Stimulated activated CD4-positive, alpha-beta T cell treated with anti-CD3 and anti-CD28 coated beads, Interleukin-15, amount 100 ng/mL, for 48 hours (primary cell): ENCODE results near the gene CYFIP2.
A peak's percentile ranks its signal among the peaks of the same experiment; 100 is the strongest.

Experiments
- DNase-seq, 2 donors: peaks; one replicate each; pipeline ENCODE4 v3.0.0-alpha.2; 2020; ENCODE audit warnings: low read depth in 2 of 2

The CYFIP2 gene

DNA sequence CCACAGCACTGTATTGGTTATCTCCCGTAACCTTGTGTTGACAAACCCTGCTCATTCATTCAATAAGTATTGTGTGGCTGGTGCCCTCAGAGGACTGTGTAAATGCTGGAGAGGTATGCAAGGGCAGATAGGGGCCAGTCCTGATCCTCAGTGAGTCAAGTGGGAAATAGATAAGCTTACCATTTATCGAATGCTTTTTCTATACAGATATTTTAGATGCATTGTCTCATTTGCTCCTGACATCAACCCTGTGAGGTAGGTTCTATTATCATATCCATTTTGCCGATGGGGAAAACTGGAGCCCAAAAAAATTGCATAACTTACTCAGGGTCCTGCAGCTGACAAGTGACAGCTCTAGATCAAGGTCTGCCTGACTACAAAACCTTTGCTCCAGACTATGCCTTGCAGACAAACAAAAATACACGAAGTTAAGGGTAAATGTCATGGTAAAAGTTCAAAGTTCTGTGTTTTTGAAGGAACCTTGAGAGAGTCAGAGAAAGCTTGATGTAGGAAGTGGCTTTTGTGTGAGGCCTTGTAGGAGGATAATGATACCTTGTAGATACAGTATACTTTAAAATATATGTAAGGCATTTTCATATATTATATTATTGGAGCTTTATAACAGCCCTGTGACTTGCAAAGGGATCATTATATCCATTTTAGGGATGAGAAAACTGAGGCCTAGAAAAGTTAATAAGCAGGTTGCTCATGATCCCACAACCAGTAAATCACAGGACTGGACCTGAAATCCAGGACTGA lies 22.7 kb downstream of the CYFIP2 start:
- DNase-seq, result no peak

DNA sequence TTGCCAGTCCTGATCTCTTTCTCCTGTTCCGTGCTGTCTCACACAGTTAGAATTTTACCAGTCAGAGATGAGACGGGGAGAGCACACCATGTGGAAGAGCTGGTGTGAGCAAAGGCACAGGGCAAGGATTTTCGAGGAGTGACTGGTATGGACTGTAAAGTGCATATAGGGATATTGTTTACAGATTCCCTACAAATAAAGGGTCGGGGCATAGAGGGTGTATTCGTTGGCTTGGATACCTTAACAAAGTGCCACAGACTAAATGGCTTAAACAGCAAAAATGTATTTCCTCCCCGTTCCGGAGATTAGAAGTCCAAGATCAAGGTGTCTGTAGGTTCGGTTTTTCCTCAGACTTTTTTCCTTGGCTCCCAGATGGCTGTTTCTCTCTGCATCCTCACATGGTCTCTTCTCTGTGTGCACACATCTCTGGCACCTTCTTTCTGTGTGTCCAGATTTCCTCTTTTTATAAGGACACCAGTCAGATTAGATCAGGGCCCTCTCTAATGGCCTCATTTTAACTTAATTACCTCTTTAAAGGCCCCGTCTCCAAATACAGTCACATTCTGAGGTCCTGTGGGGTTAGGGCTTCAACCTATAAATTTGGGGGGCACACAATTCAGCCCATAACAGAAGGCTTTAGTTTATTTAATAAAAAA lies 23.4 kb downstream of the CYFIP2 start:
- no peak for DNase-seq

DNA sequence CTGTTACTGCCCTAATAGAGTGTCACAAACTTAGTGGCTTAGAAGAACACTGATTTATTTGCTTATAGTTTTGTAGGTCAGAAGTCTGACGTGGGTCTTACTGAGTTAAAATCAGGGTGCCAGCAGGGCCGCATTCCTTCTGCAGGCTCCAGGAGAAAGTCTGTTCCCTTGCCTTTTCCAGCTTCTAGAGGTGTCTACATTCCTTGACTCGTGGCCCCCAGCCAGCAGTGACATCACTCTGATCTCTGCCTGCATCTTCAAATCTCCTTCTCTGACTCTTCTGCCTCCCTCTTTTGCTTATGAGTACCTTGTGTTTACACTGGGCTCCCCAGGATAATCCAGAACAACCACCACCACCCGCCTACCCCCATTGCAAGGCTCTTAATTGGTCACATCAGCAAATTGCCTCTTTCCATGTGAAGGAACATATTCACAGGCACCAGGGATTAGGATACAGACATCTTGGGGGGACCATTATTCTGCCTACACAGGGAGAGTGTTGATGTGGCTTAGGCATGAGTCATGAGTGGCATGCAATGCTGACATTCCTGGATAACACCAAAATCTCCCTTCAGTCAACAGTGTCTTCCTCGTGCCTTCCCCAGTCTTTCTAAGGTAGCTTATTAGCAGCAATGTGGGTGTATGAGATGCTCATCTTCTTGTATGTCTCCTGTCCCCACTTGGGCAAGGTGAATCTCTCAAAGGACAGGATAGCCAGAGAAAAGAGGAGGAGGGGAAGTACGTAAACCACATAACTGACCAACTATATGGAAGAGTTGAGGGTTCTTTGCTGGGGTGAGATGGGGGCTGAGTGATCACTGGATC lies 24.4 kb downstream of the CYFIP2 start:
- no peak for DNase-seq

DNA sequence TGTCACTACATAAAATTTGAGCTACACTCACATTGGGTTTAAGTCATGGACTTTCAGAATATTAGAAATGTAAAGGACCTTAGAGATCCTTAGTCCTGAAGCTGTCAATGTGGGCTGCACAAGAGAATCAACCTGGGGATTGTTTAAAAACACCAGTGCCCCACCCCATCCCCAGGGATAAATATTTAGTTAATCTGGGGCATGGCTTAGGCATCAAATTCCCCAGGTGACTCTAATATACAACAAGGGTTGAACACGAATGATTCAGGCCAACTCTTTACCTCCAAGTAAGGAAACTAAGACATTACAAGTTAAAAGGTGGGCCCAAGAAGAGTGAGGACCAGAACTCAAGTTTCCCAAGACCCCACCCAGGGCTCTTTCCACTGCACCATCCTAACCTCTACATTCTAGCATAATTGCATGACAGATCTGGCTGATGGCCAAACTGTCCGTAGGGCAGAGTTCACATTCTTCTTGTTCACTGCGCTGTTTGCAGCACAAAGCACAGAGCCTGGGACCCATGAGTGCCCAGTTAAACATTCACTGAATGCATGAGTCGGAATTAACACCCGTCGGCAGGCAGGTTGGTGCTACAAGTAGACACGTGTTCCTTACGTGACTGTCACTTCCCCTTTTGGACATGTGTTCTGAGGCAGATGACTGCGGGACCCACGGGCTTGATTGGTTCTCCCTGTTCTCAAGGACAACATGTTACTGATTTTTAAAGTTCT lies 25.2 kb downstream of the CYFIP2 start:
- peak in 1 of 2 donors; percentile 39 for DNase-seq

DNA sequence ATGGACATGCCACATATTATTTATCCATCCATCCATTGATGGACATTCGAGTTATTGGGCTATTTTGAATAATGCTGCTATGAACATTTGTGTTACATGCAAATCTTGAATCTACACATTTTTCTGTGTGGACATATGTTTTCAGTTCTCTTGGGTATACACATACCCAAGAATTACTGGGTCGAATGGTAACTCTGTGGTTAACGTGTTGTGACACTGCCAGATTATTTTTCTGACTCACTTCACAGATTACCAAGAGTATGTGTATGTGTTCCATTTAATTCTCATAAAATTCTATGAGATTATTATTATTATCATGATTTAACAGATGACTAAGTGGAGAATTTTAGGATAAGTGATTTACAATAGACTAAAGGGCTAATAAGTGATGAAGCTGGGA lies 26.7 kb downstream of the CYFIP2 start:
- no peak for DNase-seq

DNA sequence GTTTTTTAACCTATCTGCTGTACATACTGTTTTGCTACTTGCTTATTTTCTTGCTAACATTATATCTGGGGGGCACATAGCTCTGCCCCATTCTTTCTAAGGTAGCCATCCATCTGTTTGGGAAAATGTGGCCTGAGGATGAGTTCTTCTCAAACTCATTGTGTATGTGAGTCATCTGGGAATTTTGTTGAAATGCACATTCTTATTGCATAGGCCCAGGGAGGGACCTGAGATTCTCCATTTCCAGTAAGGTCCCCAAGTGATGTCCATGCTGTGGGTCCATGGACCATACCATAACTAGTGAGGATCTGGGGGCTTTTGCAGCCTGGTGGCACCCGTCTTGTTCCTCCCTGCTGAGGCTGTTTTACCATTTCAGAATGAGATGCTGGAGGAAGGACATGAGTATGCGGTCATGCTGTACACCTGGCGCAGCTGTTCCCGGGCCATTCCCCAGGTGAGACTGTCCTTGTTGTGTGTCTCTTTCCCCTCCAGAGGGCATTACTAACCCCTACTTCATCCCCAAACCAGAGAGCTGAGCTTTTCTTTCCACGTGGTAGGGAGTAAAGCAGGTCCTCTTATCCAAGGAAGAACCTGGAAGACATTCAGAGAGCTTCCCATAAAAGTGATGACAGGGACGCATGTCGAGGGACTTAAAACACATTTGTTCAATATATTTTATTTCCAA lies 28.6 kb downstream of the CYFIP2 start:
- DNase-seq, result no peak

DNA sequence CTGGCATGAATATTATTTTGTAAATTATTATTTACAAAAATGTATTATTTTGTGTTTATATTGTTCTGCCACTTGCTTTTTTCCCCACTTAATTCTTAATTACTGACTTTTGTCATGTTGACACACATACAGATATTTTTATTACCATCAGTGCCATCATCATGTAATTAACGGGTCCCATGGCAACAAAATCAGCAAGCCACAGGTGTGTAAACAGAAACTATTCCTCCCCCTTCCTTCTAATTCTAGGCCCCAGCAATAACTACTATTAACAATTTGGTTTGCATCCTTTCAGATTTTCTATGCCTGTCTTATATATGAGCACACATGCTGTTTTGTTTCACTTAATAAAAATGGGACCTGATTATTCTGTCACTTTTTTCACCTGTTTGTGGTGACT lies 29.3 kb downstream of the CYFIP2 start:
- DNase-seq, result no peak

DNA sequence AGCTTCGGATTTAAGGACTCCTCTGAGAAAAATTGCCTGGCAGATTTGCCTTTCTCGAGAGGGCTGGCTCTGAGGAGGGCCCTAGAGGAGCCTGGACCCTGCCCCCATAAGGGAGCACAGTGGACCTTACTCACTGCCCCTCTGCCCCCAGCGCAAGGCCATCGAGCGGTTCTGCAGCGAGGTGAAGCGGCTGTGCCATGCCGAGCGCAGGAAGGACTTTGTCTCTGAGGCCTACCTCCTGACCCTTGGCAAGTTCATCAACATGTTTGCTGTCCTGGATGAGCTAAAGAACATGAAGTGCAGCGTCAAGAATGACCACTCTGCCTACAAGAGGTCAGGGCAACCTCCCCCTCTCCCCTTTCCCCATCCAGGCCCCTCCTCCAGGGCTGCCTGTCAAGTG lies 34.6 kb downstream of the CYFIP2 start:
- DNase-seq, result no peak

DNA sequence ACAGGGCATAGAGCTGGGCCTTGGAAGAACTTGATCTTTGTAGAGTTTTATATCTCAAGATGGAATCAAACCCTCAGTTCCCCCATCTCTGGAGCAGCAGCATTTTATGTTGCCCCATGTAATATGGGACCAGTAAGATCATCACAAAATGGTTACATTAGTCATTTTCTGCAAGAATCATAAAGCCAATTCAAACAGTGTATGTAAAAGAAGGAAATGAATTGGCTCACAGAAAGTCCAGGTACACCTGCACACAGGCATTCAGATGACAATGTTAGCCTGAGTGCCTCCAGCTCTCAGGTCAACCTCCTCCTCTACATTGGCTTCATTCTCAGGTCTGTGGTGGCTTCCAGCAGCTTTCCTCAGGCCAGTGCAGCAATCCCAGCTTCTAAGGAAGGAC lies 35.1 kb downstream of the CYFIP2 start:
- DNase-seq, result no peak

DNA sequence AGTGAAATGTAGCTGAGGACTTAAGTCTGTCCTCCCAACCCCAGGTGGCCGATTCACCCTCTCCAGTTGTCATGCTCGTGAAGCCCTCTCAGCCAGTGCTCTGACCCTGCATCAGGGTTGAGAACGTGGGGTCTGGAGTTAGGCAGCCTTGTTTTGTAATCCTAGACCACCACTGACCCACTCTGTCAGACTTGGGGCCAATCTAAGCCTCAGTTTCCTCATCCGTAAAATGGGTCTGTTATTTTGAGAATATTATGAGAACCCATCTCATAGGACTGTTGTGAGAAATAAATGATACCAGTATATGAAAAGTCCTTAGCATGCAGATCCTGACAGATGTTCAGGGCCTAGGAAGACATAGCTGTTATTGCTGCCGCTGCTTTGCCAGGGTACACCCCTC lies 37.1 kb downstream of the CYFIP2 start:
- DNase-seq, result no peak

DNA sequence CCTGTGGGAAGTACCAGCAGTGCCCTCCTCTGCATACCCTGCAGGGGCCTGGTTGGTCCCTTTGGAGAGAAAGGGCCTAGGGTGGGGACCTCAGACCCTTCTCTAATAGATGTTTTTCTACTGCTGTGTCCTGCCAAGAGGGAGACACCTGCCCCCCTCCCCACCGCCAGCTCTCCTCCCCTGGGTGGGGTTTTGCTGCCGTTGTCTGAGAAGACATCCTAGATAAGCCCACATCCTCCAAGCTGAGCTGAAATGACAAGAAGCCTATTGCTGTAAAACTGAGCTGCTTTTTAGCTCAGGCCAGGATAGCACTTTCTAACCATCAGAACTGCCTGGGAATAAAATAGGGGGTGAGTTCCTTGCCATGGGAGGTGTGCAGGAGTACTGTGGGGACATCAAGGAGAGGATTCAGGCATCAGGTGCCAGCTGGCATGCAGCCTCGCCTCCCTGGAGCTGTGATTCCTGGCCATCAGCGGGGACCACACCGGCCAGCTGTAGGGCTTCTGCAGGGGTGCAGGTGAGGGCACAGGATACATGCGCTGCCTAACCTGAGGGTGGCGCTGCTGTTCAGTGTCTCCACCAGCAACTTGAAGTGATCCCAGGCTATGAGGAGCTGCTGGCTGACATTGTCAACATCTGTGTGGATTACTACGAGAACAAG lies 37.9 kb downstream of the CYFIP2 start:
- DNase-seq, result peak; percentile 25 to 44

DNA sequence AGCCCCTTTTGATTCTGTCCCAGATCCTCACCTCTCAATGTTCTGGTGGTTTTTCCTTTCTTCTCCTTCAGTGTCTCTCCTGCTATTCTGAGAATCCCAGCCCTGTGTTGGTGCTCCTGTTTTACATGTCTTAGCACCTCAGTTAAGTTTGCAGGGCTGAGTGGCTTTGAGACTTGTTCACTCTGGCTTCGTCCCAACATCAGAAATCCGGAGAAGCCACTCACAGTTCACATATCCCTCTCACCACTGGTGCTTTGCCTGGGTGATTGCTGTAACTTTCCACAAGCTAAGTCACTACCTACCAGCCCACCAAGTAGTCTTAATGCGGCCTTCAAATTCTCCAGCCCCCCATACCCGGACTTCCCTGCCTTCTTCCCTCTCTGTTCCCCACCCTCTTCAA lies 40.2 kb downstream of the CYFIP2 start:
- no peak for DNase-seq

DNA sequence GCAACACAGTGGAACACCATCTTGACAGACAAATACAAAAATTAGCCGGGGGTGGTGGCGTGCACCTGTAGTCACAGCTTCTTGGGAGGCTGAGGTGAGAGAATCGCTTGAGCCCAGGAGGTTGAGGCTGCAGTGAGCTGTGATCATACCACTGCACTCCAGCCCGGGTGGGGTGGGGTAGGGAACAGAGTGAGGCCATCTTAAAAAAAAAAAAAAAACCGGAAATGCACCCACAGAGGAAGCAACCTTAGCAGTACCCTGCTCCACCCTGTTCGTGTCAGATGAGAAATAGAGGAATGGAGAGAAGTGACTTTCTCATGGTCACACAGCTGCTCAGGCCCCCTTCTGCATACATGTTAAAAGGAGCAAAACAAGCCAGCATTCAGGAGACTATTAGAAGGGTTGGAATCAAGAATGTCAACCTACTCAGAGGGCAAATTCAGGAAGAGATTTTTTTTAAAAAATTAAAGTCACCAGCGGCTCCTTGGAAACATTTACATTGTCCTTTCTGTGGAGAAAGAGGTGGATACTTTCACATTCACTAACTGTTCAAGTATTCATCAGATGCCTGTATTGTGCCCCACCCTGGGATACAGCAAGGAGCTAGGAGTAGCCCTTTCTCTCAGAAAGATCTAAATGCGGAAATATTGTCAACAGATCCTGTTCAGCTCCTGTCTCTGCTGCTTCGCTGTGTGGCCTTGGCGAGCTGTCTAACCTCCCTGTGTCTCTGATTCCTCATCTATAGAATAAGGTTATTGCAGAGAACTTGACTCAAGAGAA lies 41.0 kb downstream of the CYFIP2 start:
- no peak for DNase-seq

DNA sequence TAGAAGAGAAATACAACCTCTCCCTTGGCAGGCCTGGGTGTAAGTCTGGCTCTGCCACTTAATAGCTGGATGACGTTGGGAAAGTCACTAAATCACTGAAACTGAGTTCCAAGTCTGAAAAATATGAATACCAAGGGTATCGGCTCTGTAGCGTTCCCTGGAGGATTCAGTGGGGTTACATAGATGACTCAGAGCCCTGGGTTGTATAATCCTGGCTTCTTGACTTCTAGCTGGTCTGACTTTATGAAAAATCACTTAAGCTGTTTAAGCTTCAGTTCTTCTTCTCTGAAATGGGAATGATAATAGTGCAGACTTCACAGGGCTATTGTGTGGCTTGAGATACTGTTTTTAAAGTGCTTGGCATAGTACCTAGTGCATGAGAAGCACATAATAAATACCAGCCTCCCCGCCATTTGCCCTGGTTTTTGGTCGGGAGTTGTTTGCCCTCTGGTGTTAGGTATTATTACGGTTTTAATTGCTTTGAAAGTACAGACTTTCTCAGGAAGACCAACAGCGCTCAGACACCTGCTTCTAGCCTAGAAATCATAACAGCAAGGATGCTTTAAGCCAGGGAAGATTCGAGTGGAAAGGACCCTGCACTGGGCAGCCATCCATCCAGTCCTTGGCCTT lies 43.0 kb downstream of the CYFIP2 start:
- no peak for DNase-seq

DNA sequence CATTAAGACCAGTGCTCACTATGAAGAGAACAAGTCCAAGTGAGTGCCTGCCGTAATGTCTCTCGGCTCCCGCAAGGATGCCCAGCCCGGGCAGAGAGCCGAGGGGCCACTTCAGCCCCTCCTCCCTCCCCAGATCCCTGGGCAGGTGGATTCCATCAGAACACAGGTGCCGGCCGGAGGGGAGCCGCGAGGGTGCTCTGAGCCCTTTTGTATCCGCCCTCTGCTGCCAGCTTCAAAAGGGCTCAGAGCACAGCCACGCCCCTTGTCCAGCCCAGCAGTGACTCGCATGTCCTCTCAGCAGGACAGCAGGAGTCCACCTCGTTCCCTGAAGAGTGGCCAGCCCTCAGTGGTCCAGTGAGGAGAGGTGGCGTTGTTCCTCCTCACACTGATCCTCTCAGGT lies 43.9 kb downstream of the CYFIP2 start:
- DNase-seq, result no peak

DNA sequence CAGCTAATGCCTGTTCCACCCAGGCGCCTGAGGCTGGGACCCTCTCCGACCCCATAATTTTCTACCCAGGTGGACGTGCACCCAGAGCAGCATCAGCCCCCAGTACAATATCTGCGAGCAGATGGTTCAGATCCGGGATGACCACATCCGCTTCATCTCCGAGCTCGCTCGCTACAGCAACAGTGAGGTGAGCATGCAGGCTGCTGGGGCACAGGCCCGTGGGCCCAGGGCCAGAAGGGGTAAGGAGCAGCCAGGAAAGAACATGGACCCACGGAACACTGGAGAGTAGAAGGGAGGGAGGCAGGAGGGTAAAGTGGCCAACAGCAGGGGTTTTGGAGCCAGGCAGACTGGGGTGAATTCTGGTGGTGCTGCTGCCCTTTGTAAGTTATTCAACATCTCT lies 45.7 kb downstream of the CYFIP2 start:
- no peak for DNase-seq

DNA sequence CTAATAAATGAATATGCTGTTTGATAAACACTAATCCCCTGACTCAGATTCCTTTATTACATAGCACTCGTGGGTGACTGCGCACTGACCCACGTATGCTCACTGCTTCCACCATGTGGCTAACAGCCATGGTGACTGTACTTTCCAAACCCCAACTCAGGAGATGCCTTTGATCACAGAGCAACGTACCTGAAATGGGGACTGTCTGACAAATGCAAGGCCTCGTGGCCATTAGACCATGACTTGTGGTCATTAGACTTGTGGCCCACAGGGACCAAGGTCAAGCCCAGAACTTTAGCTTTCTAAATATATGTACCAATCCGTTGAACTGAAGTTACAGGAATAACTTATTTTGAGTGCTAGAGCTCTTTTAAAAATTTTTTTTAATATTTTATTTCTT lies 46.6 kb downstream of the CYFIP2 start:
- DNase-seq, result peak; percentile 46 to 47

DNA sequence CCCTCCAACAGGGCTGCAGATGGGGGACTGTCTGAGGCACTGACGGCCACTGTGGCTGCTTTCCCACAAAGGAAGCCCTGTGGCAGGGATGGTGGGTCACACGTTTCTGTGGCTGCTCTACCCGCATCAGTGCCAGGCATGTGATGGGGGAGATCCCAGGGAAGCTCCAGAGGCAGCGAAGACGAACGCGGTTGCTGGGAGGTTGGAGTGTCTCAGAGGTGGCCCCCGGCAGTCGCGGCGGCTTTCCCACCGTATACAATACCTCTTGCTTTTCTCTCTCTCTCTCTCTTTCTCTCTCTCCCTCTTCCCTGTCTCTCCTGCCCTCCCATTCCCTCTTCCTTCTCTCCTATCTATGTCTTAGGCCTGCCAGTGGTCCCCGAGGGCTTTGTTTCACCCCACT lies 56.7 kb downstream of the CYFIP2 start:
- no peak for DNase-seq

DNA sequence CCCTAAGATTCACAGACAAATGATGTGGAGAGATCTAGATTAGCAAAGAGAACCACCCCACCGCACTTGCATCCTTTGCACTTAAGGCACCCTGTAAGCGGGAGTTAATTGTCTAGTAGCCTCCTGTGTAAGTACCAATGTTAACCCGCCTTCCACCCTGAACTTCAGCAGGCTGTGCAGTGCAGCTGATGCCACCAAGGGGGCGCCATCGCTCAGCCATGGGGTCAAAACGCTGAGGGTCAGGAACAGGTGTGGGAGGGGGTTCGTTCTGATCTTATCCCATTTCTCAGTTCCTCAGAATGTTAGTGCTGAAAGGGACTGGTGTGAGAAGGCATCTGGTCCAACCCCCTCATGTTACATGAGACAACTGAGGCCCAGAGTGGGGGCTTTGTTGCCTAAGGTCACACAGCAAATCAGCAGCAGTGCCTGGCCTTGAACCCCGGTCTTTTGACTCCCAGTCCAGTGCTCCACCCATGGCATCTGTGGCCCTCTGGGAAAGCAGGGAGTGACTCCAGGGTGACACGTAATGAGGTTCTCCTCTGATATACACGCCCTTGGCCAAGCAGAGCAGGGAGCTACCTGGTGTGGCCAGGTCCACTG lies 57.3 kb downstream of the CYFIP2 start:
- DNase-seq, result no peak
